Rectal smooth muscle tissue (tissue), 1 donor: ENCODE measurements around the gene MMAB.

Experiments used
- H3K27ac ChIP-seq: one replicate; pipeline ENCODE4 v1.7.0; 2013; ENCODE audit warnings: low read depth, low read length, inconsistent platforms
- H3K27me3 ChIP-seq: one replicate; pipeline ENCODE4 v1.7.0; 2013; ENCODE audit warnings: low read length; ENCODE audit not compliant: control insufficient read depth, insufficient read depth
- H3K36me3 ChIP-seq: one replicate; pipeline ENCODE4 v1.7.0; 2013; ENCODE audit warnings: low read length; ENCODE audit not compliant: control insufficient read depth, insufficient read depth
- H3K4me1 ChIP-seq: one replicate; pipeline ENCODE4 v1.7.0; 2013; ENCODE audit warnings: low read length; ENCODE audit not compliant: control insufficient read depth, insufficient read depth
- H3K4me3 ChIP-seq: one replicate; pipeline ENCODE4 v1.7.0; 2013; ENCODE audit warnings: low read length
- H3K9ac ChIP-seq: one replicate; pipeline ENCODE4 v1.7.0; 2013; ENCODE audit warnings: low read length

MMAB gene

DNA sequence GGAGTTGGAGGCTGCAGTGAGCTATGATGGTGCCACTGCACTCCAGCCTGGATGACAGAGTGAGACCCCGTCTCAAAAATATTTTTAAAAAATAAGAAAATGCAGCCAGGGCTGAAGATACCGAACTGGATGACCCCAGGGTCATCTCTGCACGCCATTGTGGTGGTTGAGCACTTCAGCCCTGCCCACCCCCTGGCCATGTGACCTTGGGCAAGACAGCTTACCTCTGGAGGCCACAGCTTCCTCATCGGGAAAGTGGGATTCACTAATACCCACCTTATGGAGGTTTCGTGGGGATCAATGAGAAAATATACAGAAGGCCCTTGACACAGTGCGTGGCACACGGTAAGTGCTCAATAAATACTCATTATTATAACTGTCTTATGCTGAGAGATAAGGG, 25.8 kb upstream of the MMAB start:
- Histone ChIP-seq H3K36me3 (peaks cover 3% of the 10 kb centered on the region), H3K4me3 (no peak overlapping the region), H3K9ac (no peak overlapping the region), H3K27me3 (no peaks in the 10 kb centered on the region), H3K27ac (no peak overlapping the region), H3K4me1 (peaks cover 3% of the 10 kb centered on the region)

DNA sequence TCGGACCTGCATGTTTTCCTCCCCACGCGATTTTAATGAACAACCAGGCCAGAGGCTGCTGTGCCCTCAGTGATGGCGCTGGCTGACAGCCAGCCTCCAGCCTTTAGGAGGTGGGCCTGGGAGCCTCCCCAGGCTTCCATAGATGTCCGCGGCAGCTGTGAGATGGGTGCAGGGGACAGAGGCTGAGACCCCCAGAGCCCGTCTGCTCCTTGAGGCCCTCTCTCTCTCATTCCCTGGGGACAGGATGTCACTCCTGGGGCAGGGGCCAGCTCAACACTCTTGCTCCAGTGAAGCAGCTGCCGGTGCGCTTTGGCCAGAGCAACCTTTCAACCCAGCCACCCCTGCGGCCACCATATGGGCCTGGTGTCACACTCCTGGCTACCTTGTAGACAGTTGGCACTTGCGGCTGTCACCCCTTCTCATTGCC, 25.1 kb upstream of the MMAB start:
- no peaks in the 10 kb centered on the region for H3K27me3 ChIP-seq
- no peak overlapping the region for H3K9ac ChIP-seq
- peaks cover 3% of the 10 kb centered on the region for H3K4me1 ChIP-seq
- H3K4me3 ChIP-seq = no peak overlapping the region
- H3K27ac ChIP-seq = no peak overlapping the region
- H3K36me3 ChIP-seq = peaks cover 3% of the 10 kb centered on the region

DNA sequence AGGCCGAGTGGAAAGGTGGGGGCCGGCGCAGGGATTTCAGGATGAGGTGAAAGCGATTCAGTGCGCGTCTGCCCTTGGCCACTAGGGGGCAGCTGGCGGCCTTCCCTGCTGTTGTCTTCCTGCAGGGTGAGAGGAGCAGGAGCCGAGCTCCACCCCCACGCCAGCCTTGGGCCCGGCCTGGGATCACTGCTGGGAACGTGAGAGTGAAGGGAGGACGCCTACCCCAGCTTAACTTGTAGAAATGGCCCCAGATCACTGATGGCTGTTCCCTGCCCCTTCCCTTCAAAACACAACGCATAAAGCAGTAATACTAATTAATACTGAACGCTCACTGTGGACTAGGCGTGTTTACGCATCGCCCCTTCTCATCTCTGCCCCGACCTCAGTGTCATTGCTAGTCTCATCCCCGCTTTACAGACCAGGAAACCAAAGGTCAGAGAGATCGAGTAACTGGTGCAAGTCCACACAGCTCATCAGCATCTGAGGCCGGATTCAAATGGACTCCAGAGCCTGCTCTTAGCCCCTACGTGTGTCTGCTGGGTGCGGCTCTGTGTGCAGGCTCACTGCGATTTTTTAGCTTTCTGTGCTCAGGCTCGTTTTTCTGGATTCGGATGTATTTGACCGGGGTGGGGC, 24.6 kb upstream of the MMAB start:
- Histone ChIP-seq H3K27ac (no peak overlapping the region), H3K4me1 (peaks cover 3% of the 10 kb centered on the region), H3K4me3 (no peak overlapping the region), H3K27me3 (no peaks in the 10 kb centered on the region), H3K9ac (no peak overlapping the region), H3K36me3 (peaks cover 3% of the 10 kb centered on the region)

DNA sequence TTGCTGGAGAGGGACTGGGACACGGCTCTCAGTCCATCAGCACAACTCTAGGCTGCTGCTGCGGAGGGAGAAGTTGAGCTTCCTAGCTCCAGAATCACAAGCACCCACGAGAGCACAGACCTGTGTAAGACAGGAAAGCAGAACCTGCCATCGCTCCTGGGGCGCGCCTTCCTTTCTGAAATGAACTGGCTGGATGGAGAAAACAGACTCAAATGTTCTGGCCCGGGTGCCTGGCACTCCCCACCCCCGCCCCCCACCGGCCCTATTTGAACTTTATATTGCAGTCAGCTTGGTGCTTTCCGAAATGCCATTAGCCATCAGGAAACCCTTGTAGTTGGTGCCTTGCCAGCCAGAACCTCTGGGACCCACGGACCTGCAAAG, 24.1 kb upstream of the MMAB start:
- Histone ChIP-seq H3K4me1 (peaks cover 3% of the 10 kb centered on the region), H3K27ac (no peak overlapping the region), H3K4me3 (no peak overlapping the region), H3K27me3 (no peaks in the 10 kb centered on the region), H3K36me3 (peaks cover 3% of the 10 kb centered on the region), H3K9ac (no peak overlapping the region)

DNA sequence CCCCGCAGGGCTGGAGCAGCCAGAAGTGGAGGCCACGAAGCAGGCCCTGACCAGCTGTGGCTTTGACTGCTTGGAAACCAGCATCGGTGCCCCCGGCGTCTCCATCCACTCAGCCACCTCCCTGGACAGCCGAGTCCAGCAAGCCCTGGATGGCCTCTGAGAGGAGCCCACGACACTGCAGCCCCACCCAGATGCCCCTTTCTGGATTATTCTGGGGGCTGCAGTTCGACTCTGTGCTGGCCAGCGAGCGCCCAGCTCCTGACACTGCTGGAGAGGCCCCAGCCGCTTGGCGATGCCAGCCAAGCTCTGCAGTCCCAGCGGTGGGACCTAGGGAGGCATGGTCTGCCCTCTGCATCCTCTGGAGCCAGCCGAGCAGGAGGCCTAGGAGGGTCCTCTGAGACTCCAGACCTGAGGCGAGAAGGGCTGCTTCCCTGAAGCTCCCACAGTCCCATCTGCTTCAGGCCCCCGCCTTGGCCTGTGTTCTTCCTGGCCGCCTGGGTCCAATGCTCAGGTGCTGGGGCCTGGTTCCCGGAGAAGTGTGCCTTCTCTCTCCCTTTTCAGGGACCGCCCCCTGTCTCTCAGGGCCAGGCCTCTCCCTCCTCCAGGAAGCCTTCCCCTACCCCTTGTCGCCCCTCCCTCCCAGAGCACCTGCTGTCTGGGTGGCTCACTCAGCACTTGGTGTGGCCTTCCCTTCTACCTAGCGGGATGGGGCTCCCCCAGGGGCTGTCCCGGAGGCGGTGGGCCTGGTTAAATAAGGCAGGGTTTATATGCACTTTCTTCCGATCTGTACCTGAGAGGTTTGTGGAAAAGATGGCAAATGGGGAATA, 23.3 kb upstream of the MMAB start:
- Histone ChIP-seq H3K27ac (no peak overlapping the region), H3K36me3 (peaks cover 5% of the 10 kb centered on the region), H3K4me3 (no peak overlapping the region), H3K27me3 (no peaks in the 10 kb centered on the region), H3K4me1 (peaks cover 3% of the 10 kb centered on the region), H3K9ac (no peak overlapping the region)

DNA sequence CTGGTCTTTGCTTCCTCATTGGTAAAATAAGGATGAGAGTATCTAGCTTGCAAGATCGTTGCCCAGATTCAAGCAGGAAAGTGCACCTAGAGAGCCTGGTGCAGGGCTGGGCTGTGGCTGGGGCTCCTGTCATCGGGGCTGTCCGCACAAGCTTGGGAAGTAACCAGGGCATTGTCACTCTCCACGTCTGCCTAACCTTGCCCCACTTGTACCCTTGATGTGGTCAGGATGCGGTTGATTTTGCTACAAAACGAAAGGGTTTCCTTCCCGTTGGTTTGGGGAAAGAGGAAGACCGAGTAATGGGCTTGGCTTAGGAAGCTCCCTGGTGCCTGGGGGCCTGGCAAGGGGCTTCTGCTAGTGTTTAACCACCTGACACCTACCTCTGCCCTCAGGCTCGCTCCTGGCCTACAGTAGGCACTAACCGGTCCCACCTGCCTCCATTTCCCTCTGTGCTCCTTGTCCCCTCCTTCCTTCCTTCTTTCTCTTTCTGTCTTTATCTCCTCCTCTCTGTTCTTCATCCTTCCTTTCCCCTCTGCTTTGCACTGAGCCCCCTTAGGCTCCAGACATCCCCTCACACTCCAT, 22.1 kb upstream of the MMAB start:
- peaks cover 3% of the 10 kb centered on the region for H3K4me1 ChIP-seq
- H3K27ac ChIP-seq = no peak overlapping the region
- no peaks in the 10 kb centered on the region for H3K27me3 ChIP-seq
- H3K36me3 ChIP-seq = peaks cover 7% of the 10 kb centered on the region
- no peak overlapping the region for H3K9ac ChIP-seq
- no peak overlapping the region for H3K4me3 ChIP-seq

DNA sequence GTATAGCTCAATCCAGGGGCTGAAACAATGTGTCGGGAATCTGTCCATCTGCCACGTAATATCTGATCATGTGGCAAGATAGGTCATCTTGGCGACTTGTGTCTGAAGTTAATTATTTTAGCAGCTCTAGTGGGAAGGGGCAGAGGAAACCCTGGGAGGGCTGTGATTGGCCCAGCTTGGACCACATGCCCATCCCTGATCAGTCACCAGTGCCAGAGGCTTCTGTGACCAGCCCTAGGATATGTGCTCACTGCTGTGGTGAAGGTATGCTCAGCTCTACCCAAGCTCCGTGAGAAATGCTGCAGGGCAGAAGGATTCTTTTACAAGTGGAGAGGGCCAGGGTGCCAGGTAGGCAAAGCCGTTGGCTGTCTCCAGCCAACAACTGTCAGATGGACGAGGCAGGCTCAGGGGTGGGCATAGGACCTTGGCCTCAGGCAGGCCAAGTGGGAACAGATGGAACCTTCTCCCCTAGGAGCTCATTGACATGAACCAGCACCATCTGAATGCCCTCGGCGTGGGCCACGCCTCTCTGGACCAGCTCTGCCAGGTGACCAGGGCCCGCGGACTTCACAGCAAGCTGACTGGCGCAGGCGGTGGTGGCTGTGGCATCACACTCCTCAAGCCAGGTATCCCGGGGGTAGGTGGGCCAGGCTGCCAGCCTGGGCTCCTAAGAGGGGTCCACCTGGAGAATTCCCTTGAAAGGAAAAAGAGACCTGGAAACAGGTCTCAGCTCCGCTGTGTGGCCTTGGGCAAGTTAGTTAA, 21.4 kb upstream of the MMAB start:
- Histone ChIP-seq H3K9ac (no peak overlapping the region), H3K27ac (no peak overlapping the region), H3K4me3 (no peak overlapping the region), H3K4me1 (peaks cover 3% of the 10 kb centered on the region), H3K27me3 (no peaks in the 10 kb centered on the region), H3K36me3 (peaks cover 7% of the 10 kb centered on the region)

DNA sequence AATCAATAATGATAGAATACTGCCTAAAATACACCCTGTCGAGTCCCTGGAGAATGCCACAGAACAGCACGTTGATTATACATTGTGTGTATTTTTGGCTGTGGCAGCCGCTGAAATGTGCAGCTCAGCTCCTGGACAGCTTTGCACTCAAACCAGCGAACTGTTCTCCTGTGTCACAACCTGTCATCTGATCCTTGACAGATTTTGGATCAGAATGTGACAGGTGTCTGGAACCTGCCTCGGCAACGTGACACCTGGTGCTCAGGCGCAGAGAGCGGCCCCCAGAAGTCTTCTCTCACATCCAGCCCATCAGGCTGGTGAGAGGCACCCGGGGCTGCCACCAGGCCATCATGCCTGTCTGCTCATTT, 19.6 kb upstream of the MMAB start:
- Histone ChIP-seq H3K4me1 (peaks cover under 1% of the 10 kb centered on the region), H3K36me3 (peaks cover 7% of the 10 kb centered on the region)

DNA sequence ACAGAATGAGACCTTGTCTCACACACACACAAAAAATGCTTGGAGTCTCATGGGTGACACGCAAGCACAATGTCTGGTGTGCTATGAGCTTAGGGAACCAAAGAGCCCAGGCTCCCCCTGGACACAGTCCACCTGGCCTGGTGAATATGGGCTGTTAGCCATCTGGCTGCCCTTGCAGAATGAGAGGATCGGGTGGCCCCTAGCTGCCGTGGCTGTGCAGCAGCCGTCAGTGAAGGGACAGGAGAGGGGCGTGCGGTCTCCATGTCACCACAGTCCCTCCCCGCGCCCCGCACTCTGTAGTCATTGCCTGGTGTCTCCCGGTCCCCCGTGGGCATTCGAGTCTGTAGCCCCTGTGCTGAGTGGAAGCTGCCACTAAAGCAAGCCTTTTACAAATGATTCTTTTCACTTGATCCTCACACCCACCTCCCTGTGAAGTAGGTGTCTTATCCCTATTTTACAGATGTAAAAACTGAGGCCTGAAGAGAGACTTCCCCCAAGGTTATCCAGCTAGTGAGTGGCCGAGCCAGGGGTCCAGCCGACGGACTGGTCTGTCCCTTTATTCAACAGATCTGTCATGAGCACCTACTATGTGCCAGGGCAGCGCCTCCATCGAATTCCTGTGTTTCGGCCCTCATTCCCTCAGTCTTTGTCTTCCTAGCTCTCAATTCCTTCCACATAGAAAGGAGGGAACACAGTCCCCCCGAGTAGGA, 19.0 kb upstream of the MMAB start:
- H3K27me3 ChIP-seq = no peaks in the 10 kb centered on the region
- H3K4me1 ChIP-seq = no peaks in the 10 kb centered on the region
- H3K27ac ChIP-seq = no peak overlapping the region
- peaks cover 7% of the 10 kb centered on the region for H3K36me3 ChIP-seq
- H3K4me3 ChIP-seq = no peak overlapping the region
- no peak overlapping the region for H3K9ac ChIP-seq

More for the DNA sequence above, 19.6 kb upstream of the MMAB start:
- Histone ChIP-seq H3K4me3 (no peak overlapping the region), H3K9ac (no peak overlapping the region), H3K27me3 (no peaks in the 10 kb centered on the region), H3K27ac (no peak overlapping the region)

DNA sequence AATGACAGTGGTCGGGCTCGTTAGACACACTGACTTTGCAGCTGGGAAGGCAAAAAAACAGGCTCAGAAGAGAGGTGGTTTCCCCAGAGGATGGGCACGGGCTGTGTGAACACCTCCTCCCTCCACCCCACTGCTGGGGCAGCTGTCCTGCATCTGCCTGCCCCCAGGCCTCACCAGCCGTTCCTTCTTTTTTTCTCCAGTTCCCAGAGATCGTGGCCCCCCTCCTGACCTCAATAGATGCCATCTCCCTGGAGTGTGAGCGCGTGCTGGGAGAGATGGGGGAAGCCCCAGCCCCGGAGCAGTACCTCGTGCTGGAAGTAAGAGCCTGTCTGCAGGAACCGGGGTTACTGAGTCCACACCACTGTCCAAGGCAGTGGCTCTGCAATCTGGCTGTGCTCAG, 17.7 kb upstream of the MMAB start:
- no peaks in the 10 kb centered on the region for H3K4me1 ChIP-seq
- no peak overlapping the region for H3K9ac ChIP-seq
- no peaks in the 10 kb centered on the region for H3K27me3 ChIP-seq
- H3K36me3 ChIP-seq = peaks cover 7% of the 10 kb centered on the region
- H3K4me3 ChIP-seq = no peak overlapping the region
- H3K27ac ChIP-seq = no peak overlapping the region

DNA sequence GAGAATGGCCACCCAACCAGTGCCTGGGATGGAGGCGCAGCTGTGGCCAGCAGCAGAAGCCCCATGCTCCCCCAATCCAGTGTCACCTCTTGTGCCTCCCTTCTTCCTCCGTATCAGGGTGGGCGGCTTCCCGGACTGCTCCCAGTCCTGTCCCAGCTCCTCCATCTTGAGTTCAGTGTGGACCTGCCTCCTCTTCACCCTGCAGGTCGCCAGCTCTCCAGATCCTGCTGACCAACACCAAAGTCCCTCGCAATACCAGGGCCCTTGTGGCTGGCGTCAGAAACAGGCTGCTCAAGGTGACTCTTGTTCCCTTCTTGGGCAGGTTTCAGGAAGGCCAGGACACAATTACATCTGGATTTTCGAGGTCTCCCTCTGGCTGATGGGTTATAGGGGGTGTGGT, 17.3 kb upstream of the MMAB start:
- no peak overlapping the region for H3K27ac ChIP-seq
- peaks cover 7% of the 10 kb centered on the region for H3K36me3 ChIP-seq
- no peaks in the 10 kb centered on the region for H3K4me1 ChIP-seq
- H3K9ac ChIP-seq = no peak overlapping the region
- H3K4me3 ChIP-seq = no peak overlapping the region
- no peaks in the 10 kb centered on the region for H3K27me3 ChIP-seq
